ENCODE measurements around the gene CEP120.

CEP120 gene

DNA sequence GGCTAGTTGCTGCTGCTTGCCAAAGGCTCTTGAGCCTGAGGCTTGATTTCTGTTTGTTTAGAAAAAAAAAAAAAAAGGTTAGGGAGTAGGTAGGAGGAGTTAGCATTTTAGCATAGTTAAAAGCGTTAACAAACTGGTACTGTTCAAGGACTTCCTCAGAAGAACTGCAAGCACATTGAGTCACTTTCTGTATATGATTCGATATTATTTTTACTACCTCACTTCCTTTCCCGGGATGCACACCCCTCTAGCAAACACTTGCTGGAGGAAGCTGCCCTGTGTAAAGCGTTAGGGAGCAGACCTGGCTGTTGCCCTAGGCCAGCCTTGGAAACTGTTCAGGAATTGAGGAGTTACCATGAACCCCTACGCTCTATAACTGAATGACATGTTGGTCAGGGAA is 15.7 kb upstream of the CEP120 start:
- H3K9me2 ChIP-seq (replicated peaks; ENCODE audit: control insufficient read depth, low read length) = no peaks in the 10 kb centered on the region
- H3K27ac ChIP-seq (ENCODE audit: low read depth, low read length) = no peak overlapping the region
- no peaks in the 10 kb centered on the region for H3K79me2 ChIP-seq (ENCODE audit: control insufficient read depth, low read length)
- no peaks in the 10 kb centered on the region for H3K27me3 ChIP-seq (ENCODE audit: control insufficient read depth, low read length)
- TF ChIP-seq EZH2phosphoT487 (IDR thresholded peaks at IDR 0.05; ENCODE audit: borderline replicate concordance, low read length) = no peak
- no peak for TF ChIP-seq CTCF (IDR thresholded peaks at IDR 0.05; ENCODE audit: low read depth, low read length, poor library complexity, severe bottlenecking)
- H3F3A ChIP-seq (ENCODE audit: control insufficient read depth, insufficient read depth) = no peaks in the 10 kb centered on the region
- H3K4me1 ChIP-seq (ENCODE audit: control insufficient read depth, low read length) = no peaks in the 10 kb centered on the region; the same call in 1 of the 2 replicates
- H3K4me3 ChIP-seq (ENCODE audit: low read length) = no peak overlapping the region
- no peaks in the 10 kb centered on the region for H3K36me3 ChIP-seq (ENCODE audit: control insufficient read depth, low read length)
- H3K9me3 ChIP-seq (ENCODE audit: control insufficient read depth, insufficient read depth, low read length) = no peaks in the 10 kb centered on the region
- no peak overlapping the region for H3K4me2 ChIP-seq (ENCODE audit: low read length)
- no peaks in the 10 kb centered on the region for H4K20me1 ChIP-seq (ENCODE audit: control insufficient read depth, insufficient read depth, low read depth, low read length)

DNA sequence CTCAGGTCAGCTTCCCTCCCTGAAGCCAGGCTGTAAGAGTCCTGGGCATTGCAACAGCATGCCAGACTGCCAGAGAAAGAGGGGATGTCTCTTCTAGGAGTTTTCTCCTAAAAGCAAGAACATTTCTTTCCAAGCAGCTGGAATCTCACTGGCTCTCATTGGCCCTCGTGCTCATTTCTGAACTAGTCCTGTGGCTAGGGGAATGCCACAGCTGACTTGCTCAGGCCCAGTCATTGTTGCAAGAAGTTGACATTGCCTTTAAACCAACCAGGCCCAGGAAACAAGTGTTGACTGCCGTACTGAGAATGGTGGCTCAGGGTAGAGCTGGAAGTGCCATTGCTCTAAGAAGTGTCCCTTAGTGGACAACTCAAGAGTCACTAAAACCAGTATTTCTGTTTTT is 15.0 kb upstream of the CEP120 start:
- H3K27me3 ChIP-seq (ENCODE audit: control insufficient read depth, low read length) = no peaks in the 10 kb centered on the region
- no peaks in the 10 kb centered on the region for H3K9me3 ChIP-seq (ENCODE audit: control insufficient read depth, insufficient read depth, low read length)
- no peaks in the 10 kb centered on the region for H3K79me2 ChIP-seq (ENCODE audit: control insufficient read depth, low read length)
- no peak for TF ChIP-seq EZH2phosphoT487 (IDR thresholded peaks at IDR 0.05; ENCODE audit: borderline replicate concordance, low read length)
- TF ChIP-seq CTCF (IDR thresholded peaks at IDR 0.05; ENCODE audit: low read depth, low read length, poor library complexity, severe bottlenecking) = no peak
- no peaks in the 10 kb centered on the region for H4K20me1 ChIP-seq (ENCODE audit: control insufficient read depth, insufficient read depth, low read depth, low read length)
- H3F3A ChIP-seq (ENCODE audit: control insufficient read depth, insufficient read depth) = no peaks in the 10 kb centered on the region
- H3K36me3 ChIP-seq (ENCODE audit: control insufficient read depth, low read length) = no peaks in the 10 kb centered on the region
- H3K4me2 ChIP-seq (ENCODE audit: low read length) = no peak overlapping the region
- no peak overlapping the region for H3K27ac ChIP-seq (ENCODE audit: low read depth, low read length)
- H3K4me1 ChIP-seq (ENCODE audit: control insufficient read depth, low read length) = no peaks in the 10 kb centered on the region; the same call in 1 of the 2 replicates
- no peak overlapping the region for H3K4me3 ChIP-seq (ENCODE audit: low read length)
- H3K9me2 ChIP-seq (replicated peaks; ENCODE audit: control insufficient read depth, low read length) = no peaks in the 10 kb centered on the region

- H3K4me2 ChIP-seq (ENCODE audit: low read length) = no peak overlapping the region
- no peaks in the 10 kb centered on the region; the same call in 1 of the 2 replicates for H3K4me1 ChIP-seq (ENCODE audit: control insufficient read depth, low read length)
- no peaks in the 10 kb centered on the region for H3K9me3 ChIP-seq (ENCODE audit: control insufficient read depth, insufficient read depth, low read length)
- no peaks in the 10 kb centered on the region for H3K27me3 ChIP-seq (ENCODE audit: control insufficient read depth, low read length)
- no peaks in the 10 kb centered on the region for H3K36me3 ChIP-seq (ENCODE audit: control insufficient read depth, low read length)
- H3K79me2 ChIP-seq (ENCODE audit: control insufficient read depth, low read length) = no peaks in the 10 kb centered on the region
- H3K27ac ChIP-seq (ENCODE audit: low read depth, low read length) = no peak overlapping the region
- no peaks in the 10 kb centered on the region for H4K20me1 ChIP-seq (ENCODE audit: control insufficient read depth, insufficient read depth, low read depth, low read length)
- TF ChIP-seq EZH2phosphoT487 (IDR thresholded peaks at IDR 0.05; ENCODE audit: borderline replicate concordance, low read length) (no peak), CTCF (IDR thresholded peaks at IDR 0.05; ENCODE audit: low read depth, low read length, poor library complexity, severe bottlenecking) (no peak)
- no peaks in the 10 kb centered on the region for H3F3A ChIP-seq (ENCODE audit: control insufficient read depth, insufficient read depth)
- no peaks in the 10 kb centered on the region for H3K9me2 ChIP-seq (replicated peaks; ENCODE audit: control insufficient read depth, low read length)
- H3K4me3 ChIP-seq (ENCODE audit: low read length) = no peak overlapping the region
Observed at GRCh38 chr5:123436201-123436600, 13.0 kb upstream of the CEP120 start.

Measured in DOHH2 (cell line).